Measurements from ENCODE around the gene CCDC157.

DNA sequence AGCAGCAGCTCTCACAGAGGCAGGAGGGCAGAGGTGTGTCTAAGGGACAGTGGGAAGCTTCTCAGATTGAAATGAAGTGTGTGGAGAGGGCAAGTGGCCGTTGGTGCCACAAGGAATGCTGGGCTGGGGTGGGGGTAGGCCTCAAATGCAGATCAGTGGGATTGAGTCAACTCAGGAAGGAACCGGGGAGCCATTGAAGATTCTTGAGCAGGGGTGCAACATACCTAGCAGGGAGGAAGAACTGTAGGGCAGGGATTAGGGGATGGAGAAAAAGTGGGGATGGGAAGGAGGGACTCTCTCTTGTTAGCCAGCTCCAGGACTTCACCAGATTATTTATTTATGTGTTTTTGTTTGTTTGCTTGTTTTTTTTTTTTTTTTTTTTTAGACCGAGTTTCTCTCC is 37.1 kb downstream of the CCDC157 start:
- TF ChIP-seq, protein P1, sequence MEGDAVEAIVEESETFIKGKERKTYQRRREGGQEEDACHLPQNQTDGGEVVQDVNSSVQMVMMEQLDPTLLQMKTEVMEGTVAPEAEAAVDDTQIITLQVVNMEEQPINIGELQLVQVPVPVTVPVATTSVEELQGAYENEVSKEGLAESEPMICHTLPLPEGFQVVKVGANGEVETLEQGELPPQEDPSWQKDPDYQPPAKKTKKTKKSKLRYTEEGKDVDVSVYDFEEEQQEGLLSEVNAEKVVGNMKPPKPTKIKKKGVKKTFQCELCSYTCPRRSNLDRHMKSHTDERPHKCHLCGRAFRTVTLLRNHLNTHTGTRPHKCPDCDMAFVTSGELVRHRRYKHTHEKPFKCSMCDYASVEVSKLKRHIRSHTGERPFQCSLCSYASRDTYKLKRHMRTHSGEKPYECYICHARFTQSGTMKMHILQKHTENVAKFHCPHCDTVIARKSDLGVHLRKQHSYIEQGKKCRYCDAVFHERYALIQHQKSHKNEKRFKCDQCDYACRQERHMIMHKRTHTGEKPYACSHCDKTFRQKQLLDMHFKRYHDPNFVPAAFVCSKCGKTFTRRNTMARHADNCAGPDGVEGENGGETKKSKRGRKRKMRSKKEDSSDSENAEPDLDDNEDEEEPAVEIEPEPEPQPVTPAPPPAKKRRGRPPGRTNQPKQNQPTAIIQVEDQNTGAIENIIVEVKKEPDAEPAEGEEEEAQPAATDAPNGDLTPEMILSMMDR (IDR thresholded peaks at IDR 0.05), result no peak
- TF ChIP-seq POLR2A (IDR thresholded peaks at IDR 0.05), result no peak
